SK-N-SH (cell line): ENCODE results near the gene CCDC88B. TPM values are rescaled to one million over a fixed set of nuclear protein-coding genes. Genes with fewer than 3 reads are reported as not detected.

Source experiments
- CTCF ChIA-PET: fragments of 300-600, 350-600 bp; formaldehyde crosslinking; extraction: SDS; loops from one replicate; lab custom pipeline; 2021; lab: Yijun Ruan, JAX
- POLR2A ChIA-PET: fragments of 350-600 bp; sonication (Branson Sonifier 250); formaldehyde crosslinking; extraction: SDS; loops from one replicate; lab custom pipeline; 2020; ENCODE audit warnings: antibody characterized with exemption, inconsistent platforms; lab: Yijun Ruan, JAX
- DNase-seq: peaks from one replicate; pipeline ENCODE4 v3.0.0; 2012
- H2AFZ ChIP-seq: fragments of 200-600 bp; sonication (generic); 2 replicates; pipeline ENCODE4 v1.8.1; 2016; ENCODE audit warnings: antibody characterized with exemption, mild to moderate bottlenecking, low read depth
- H3F3A ChIP-seq: fragments of 200-600 bp; sonication (generic); replicated peaks from 2 replicates; pipeline ENCODE3; 2016; ENCODE audit warnings: antibody characterized with exemption, mild to moderate bottlenecking; ENCODE audit not compliant: insufficient read depth
- H3K27ac ChIP-seq, 2 experiments: fragments of 200-500 bp in 1 of 2; fragments of 200-600 bp in 1 of 2; sonication (Bioruptor generic) in 1 of 2; sonication (generic), shearing (Covaris generic) in 1 of 2; 2 replicates each; pipeline versions ENCODE4 v1.5.1 to v1.6.1; 2014 to 2016; ENCODE audit warnings: low read depth in 2 of 2, inconsistent platforms in 1 of 2, low read length in 1 of 2, mild to moderate bottlenecking in 1 of 2, mixed read lengths in 1 of 2
- H3K27me3 ChIP-seq: fragments of 200-600 bp; sonication (generic), shearing (Covaris generic); 2 replicates; pipeline ENCODE4 v1.6.1; 2016; ENCODE audit warnings: mixed run types; ENCODE audit not compliant: insufficient read depth
- H3K36me3 ChIP-seq, 2 experiments: fragments of 200-500 bp in 1 of 2; fragments of 200-600 bp in 1 of 2; sonication (Bioruptor generic) in 1 of 2; sonication (generic) in 1 of 2; replicated peaks in 1 of 2; 2 replicates each; pipeline versions ENCODE3 to v1.5.1; 2014 to 2016; ENCODE audit warnings: low read length in 1 of 2, mild to moderate bottlenecking in 1 of 2; ENCODE audit not compliant: insufficient read depth in 2 of 2, control insufficient read depth in 1 of 2
- H3K4me1 ChIP-seq, 2 experiments: fragments of 200-500 bp in 1 of 2; fragments of 200-600 bp in 1 of 2; sonication (Bioruptor generic) in 1 of 2; sonication (generic), shearing (Covaris generic) in 1 of 2; 2 replicates each; pipeline versions ENCODE4 v1.5.1 to v1.6.1; 2014 to 2016; ENCODE audit warnings: low read depth in 1 of 2, low read length in 1 of 2, mixed run types in 1 of 2; ENCODE audit not compliant: insufficient read depth in 2 of 2, control insufficient read depth in 1 of 2
- H3K4me2 ChIP-seq: fragments of 200-600 bp; sonication (generic), shearing (Covaris generic); 2 replicates; pipeline ENCODE4 v1.6.1; 2017; ENCODE audit warnings: mixed run types
- H3K4me3 ChIP-seq, 2 experiments: fragments of 200-500 bp in 1 of 2; fragments of 200-600 bp in 1 of 2; sonication (Bioruptor generic) in 1 of 2; sonication (generic), shearing (Covaris generic) in 1 of 2; 2 replicates each; pipeline versions ENCODE4 v1.5.1 to v1.8.1; 2014 to 2016; ENCODE audit warnings: low read depth in 2 of 2, inconsistent platforms in 1 of 2, low read length in 1 of 2, mild to moderate bottlenecking in 1 of 2, mixed read lengths in 1 of 2, moderate library complexity in 1 of 2
- H3K79me2 ChIP-seq: fragments of 200-600 bp; sonication (generic); 2 replicates; pipeline ENCODE4 v1.8.1; 2017; ENCODE audit warnings: mild to moderate bottlenecking; ENCODE audit not compliant: insufficient read depth
- H3K9ac ChIP-seq: fragments of 200-600 bp; sonication (generic); 2 replicates; pipeline ENCODE4 v1.6.1; 2017; ENCODE audit warnings: mixed run types
- H3K9me2 ChIP-seq: fragments of 200-600 bp; sonication (generic); 2 replicates; pipeline ENCODE4 v1.6.1; 2017; ENCODE audit warnings: mixed run types
- H3K9me3 ChIP-seq: fragments of 200-600 bp; sonication (generic); 2 replicates; pipeline ENCODE4 v1.6.1; 2017; ENCODE audit warnings: mixed run types, mild to moderate bottlenecking, moderate library complexity
- H4K20me1 ChIP-seq: fragments of 200-600 bp; sonication (generic); 2 replicates; pipeline ENCODE4 v1.6.1; 2017; ENCODE audit warnings: mild to moderate bottlenecking, mixed run types; ENCODE audit not compliant: insufficient read depth
- EZH2phosphoT487 ChIP-seq: fragments of 200-600 bp; sonication (generic); IDR thresholded peaks from 2 replicates; pipeline ENCODE4 v1.6.1; 2017; ENCODE audit warnings: low read depth, mixed run types, mild to moderate bottlenecking, antibody characterized with exemption, moderate library complexity, borderline replicate concordance
- GATA2 ChIP-seq: sonication (generic); formaldehyde crosslinking; IDR thresholded peaks from 2 replicates; pipeline ENCODE4 v1.5.0; 2020; ENCODE audit warnings: mild to moderate bottlenecking, missing genetic modification reagents
- MXI1 ChIP-seq: IDR thresholded peaks from 2 replicates; pipeline ENCODE4 v1.6.1; 2012; ENCODE audit warnings: mild to moderate bottlenecking, low read depth, low read length, improper control_type of control experiment
- NFIC ChIP-seq: IDR thresholded peaks from 2 replicates; pipeline ENCODE4 v1.4.0; 2012; ENCODE audit warnings: borderline replicate concordance
- USF2 ChIP-seq: fragments of 150-350 bp; IDR thresholded peaks from 2 replicates; pipeline ENCODE4 v1.6.1; 2017; ENCODE audit warnings: antibody characterized with exemption, low read length, low read depth, borderline replicate concordance
- WGBS: methylation state at CpG from one replicate; pipeline ENCODE4 v1.1.6; 2017; ENCODE audit warnings: low lambda C conversion rate; 5-methylcytosine and 5-hydroxymethylcytosine counted together
- polyA plus RNA-seq, 3 experiments: library from polyadenylated mRNA; depleted of rRNA; stranded (reverse); fragments of >200 nt; gene quantifications; 2 replicates each; pipeline ENCODE4 v1.2.3, GENCODE V29; 2012

CCDC88B gene
- polyA plus RNA-seq, 1 of the 3 experiments (the other 2 are of a cell fraction): 3.4 TPM

DNA sequence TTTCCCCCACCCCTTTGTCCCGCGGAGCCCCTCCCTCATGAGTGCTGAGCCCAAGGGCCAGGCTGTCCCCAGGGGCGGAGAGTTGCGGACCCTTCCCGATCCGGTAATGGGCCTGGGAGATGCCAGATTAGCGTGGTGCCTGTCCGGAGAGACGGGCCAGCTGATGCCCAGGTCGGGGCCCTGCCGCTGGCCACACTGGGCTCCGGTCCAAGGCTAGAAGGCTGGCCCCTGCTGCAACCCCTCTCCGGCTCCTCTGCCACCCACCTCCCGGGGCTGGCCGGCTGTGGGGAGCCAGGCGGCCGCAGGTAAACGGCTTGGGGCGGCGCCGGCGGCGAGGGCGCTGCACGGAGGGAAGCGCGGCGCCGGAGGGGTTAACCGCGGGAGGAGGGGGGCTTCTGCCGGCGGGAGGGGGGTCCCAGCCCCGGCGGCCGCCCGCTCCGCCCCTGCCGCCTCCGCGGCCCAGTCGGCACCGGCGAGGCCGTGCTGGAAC is 48.7 kb upstream of the CCDC88B start, which contains the start of gene KCNK4:
KCNK4 (plus strand) TSS at position 41 of the 490 bp plus-strand sequence. CDS start 1,717 bp downstream, outside the sequence.
- TF ChIP-seq GATA2 (CRISPR knock-in tag): 0 out of 2 replicates have a peak, but pooled peaks have one; percentile 50
- no peak for TF ChIP-seq EZH2phosphoT487
- no peak for TF ChIP-seq USF2
- TF ChIP-seq, all 33 proteins: peak for 1

GRCh38 chr11:64291752-64292459 is 48.1 kb upstream of the CCDC88B start:
- Histone ChIP-seq H3K79me2 (no peaks in the 10 kb centered on the region), H3K27ac (no peak overlapping the region), H3K9me2 (no peaks in the 10 kb centered on the region), H3F3A (peaks cover 9% of the 10 kb centered on the region), H3K9me3 (no peaks in the 10 kb centered on the region), H3K4me3 (peak overlapping the region; percentile 39 to 48; a peak in 3 of 4 replicates)
- POLR2A ChIA-PET: interaction anchor here (1.5 kb wide), 1 partner anchor 26 kb away, joined by 3 read pairs; the partner anchor contains the start of gene PRDX5
- TF ChIP-seq NFIC: no peak
- TF ChIP-seq MXI1: peak; percentile 15; the same call in 1 of the 2 replicates
- TF ChIP-seq, all 33 proteins: peak for 1
- Histone ChIP-seq H3K27me3 (peaks cover 20% of the 10 kb centered on the region), H3K4me2 (peak overlapping the region; percentile 73), H4K20me1 (no peaks in the 10 kb centered on the region), H3K9ac (no peak overlapping the region), H2AFZ (no peak overlapping the region), H3K4me1 (peaks cover 0 to 11% of the 10 kb centered on the region in 2 experiments; a peak in 1 of 4 replicates), H3K36me3 (no peaks in the 10 kb centered on the region)
- CTCF ChIA-PET: interaction anchor here (0.8 to 12.2 kb wide), 3 partner anchors 12 to 88 kb away, joined by 3 to 196 read pairs (median 43); partner anchors contain the start of genes CATSPERZ and ESRRA
- 35% methylated on average over 7 of the region's 96 CpGs for WGBS
- DNase-seq: peak; percentile 68

More for the DNA sequence above, 48.7 kb upstream of the CCDC88B start, which contains the start of gene KCNK4:
- Histone ChIP-seq H3K27ac (no peak within 1 kb of the TSS), H3K9me3 (no peaks in the 10 kb centered on the region), H3K79me2 (peaks cover 4% of the 10 kb centered on the region; the same call in 1 of the 2 replicates), H2AFZ (no peak within 1 kb of the TSS), H3K27me3 (peaks cover 18% of the 10 kb centered on the region), H3K4me1 (peaks cover 5 to 17% of the 10 kb centered on the region in 2 experiments; a peak in 2 of 4 replicates), H4K20me1 (no peaks in the 10 kb centered on the region), H3K9ac (no peak within 1 kb of the TSS), H3K4me3 (peak within 1 kb of the TSS; percentile 39 to 48; a peak in 3 of 4 replicates), H3K9me2 (no peaks in the 10 kb centered on the region), H3F3A (peaks cover 12% of the 10 kb centered on the region), H3K4me2 (peak within 1 kb of the TSS; percentile 73), H3K36me3 (no peaks in the 10 kb centered on the region)
- 22% methylated on average over 5 of the region's 45 CpGs for WGBS
- ChIA-PET POLR2A (interaction anchor here (0.6 to 1.5 kb wide), 2 partner anchors 27 to 110 kb away, joined by 3 read pairs; partner anchors contain the start of gene PRDX5), CTCF (interaction anchor here (1.2 to 12.2 kb wide), 5 partner anchors 12 to 110 kb away, joined by 3 to 196 read pairs (median 13); partner anchors contain the start of genes CATSPERZ, ESRRA and PLCB3)
- peak; percentile 81 for DNase-seq
